Measurements from ENCODE around the gene CLCN7.

DNA sequence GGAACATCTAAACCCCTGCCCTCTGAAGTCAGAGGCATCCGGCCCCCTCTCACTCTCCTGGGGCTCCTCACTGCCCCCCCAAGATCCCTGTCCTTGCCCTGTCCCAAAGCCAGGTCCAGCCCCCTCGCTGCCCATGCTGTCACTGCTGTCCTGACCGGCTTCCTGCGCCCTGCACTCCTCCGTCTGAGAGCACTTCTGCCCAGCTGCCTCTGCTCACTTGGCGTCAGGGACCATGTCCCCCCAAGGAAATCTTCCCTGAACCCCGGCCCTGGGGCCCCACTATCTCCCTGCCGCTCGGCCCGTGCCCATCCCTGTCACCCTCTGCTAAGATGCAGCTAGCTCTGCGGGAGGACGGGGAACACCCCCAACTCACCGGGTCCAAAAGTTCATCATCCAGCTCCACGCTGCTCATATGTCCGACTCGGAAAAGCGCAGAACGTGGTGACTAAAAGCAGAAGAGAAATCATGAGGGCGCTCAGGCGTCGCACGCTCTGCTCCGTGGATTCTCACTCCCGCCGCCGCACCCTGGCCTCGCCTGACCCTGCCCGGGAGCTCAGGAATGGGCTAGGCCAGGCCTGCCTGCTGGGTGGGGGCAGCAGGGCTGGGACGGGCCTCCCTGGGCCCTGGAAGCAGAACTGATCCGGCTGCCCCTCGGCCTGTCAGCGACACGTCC is 9.8 kb downstream of the CLCN7 start:
- no peak for TF ChIP-seq EZH2 (IDR thresholded peaks at IDR 0.05; ENCODE audit: low read depth)
- TF ChIP-seq, protein P1, sequence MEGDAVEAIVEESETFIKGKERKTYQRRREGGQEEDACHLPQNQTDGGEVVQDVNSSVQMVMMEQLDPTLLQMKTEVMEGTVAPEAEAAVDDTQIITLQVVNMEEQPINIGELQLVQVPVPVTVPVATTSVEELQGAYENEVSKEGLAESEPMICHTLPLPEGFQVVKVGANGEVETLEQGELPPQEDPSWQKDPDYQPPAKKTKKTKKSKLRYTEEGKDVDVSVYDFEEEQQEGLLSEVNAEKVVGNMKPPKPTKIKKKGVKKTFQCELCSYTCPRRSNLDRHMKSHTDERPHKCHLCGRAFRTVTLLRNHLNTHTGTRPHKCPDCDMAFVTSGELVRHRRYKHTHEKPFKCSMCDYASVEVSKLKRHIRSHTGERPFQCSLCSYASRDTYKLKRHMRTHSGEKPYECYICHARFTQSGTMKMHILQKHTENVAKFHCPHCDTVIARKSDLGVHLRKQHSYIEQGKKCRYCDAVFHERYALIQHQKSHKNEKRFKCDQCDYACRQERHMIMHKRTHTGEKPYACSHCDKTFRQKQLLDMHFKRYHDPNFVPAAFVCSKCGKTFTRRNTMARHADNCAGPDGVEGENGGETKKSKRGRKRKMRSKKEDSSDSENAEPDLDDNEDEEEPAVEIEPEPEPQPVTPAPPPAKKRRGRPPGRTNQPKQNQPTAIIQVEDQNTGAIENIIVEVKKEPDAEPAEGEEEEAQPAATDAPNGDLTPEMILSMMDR (conservative IDR thresholded peaks at IDR 0.05) = no peak

Measured in PC-9 (cell line).